ENCODE results near the gene IL10RA. TPM values are rescaled to one million over a fixed set of nuclear protein-coding genes. Genes with fewer than 3 reads are reported as not detected.
A peak's percentile ranks its signal among the peaks of the same experiment; 100 is the strongest.
"Not testable (repeated sequence)": the region's sequence is repeated elsewhere in the genome, so short reads cannot be mapped to it uniquely, and the experiment has no call there.

IL10RA gene
- total RNA-seq, 1 donor from 2014 or later, result not detected

DNA sequence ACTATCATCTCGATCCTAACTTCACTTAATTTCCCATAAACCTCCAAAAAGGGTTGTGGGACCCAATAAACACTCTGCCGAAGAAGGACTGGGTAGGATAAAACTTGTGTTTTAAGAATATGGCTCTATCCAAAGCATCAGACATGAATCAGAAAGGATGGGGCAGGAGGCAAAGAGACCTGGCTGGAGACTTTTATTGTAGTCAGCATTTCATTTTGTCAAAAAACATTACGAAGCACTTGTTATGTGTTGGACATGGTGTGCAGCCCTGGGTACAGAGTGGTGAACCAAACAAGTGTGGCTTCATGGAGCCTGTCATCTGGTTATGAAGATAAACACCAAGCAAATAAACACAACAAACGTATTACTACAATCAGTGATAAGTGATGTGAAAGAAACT is 17.3 kb downstream of the IL10RA start:
- Histone ChIP-seq H3K27me3 (ENCODE audit: control insufficient read depth, insufficient read depth, low read length) (no peaks in the 10 kb centered on the region), H3K4me3 (ENCODE audit: low read depth, low read length) (no peak overlapping the region), H3K36me3 (ENCODE audit: control insufficient read depth, insufficient read depth, low read length) (no peaks in the 10 kb centered on the region)
- TF ChIP-seq, protein P1, sequence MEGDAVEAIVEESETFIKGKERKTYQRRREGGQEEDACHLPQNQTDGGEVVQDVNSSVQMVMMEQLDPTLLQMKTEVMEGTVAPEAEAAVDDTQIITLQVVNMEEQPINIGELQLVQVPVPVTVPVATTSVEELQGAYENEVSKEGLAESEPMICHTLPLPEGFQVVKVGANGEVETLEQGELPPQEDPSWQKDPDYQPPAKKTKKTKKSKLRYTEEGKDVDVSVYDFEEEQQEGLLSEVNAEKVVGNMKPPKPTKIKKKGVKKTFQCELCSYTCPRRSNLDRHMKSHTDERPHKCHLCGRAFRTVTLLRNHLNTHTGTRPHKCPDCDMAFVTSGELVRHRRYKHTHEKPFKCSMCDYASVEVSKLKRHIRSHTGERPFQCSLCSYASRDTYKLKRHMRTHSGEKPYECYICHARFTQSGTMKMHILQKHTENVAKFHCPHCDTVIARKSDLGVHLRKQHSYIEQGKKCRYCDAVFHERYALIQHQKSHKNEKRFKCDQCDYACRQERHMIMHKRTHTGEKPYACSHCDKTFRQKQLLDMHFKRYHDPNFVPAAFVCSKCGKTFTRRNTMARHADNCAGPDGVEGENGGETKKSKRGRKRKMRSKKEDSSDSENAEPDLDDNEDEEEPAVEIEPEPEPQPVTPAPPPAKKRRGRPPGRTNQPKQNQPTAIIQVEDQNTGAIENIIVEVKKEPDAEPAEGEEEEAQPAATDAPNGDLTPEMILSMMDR (IDR thresholded peaks at IDR 0.05; ENCODE audit: insufficient read depth, low read length, severe bottlenecking), result no peak
- no peak for FAIRE-seq
- no peak for DNase-seq (ENCODE audit: low read depth)

DNA sequence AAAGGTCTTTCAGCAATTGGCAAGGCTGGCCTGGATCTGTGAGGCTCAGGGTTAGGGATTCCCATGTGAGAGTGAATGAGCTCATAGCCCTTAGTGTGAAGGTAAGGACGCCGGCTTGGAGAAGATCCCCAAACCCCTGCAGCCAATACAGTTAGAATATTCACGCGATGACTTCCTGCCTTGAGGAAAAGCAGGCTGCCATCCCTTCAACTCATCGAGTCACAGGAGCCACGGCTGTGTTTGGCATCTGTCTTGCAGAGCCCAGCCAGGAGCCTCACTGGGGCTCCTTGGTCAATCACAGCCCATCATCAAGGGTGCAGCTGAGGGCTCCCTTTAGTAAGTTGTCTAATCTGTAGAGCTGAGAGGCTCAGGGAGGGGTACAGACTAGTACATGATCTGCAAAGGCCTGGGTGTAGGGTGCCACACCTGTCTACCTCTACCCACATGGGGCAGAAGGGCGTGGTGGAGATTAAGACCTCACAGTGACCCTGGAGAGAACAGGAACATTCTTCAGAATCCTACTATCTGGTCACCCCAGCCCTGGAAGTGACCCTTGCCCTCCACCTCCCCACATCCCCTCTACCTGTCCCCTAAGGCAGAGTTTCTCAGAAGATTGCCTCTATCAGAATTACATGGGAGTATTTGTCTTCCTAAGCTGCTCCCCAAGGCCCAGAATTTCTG is 18.5 kb downstream of the IL10RA start:
- FAIRE-seq, result no peak
- no peaks in the 10 kb centered on the region for H3K36me3 ChIP-seq (ENCODE audit: control insufficient read depth, insufficient read depth, low read length)
- TF ChIP-seq, protein P1 (IDR thresholded peaks at IDR 0.05; ENCODE audit: insufficient read depth, low read length, severe bottlenecking), result no peak
- H3K27me3 ChIP-seq (ENCODE audit: control insufficient read depth, insufficient read depth, low read length), result peaks cover 1% of the 10 kb centered on the region
- no peak overlapping the region for H3K4me3 ChIP-seq (ENCODE audit: low read depth, low read length)
- no peak for DNase-seq (ENCODE audit: low read depth)

DNA sequence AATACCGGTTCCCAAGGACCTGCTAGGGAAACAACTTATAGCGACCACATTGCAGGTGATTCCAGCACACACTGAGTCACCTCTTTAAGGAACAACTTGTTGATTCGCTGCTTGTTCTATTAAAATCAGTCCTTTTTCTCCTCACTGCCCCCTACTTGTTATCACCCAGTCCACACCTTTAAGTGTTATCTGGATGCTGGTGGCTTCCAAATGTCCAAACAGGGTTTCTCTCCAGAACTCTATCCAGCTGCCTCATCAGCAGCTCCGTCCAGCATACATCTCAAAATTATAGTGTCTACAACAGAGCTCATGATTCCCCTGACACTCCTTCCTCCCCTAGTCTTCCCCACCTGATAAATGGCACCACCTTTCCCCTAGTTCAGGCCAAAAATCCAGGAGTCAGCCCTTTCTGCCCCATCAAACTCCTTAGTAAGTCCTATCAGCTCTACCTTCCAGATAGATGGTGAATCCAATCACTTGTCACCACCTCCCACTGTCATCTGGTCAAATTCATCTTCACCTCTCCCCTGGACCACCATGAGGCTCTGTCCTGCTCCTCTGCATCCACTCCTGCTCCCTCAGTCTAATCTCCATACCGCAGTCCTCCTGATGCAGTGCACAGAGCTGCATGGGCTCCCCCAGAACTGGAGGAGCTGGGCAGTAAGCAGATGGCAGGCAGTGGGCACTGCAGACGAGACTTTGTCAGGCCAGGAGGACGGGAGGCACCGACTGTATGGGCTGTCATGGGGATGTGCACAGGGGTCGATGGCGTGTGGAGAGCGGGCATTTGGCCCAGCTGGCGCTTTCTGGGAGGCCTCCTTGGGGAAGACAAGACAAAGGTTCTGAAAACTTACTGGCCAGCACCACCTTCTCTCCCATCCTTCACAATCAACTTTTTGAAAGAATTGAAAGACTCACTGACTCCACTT is 19.3 kb downstream of the IL10RA start:
- Histone ChIP-seq H3K36me3 (ENCODE audit: control insufficient read depth, insufficient read depth, low read length) (no peaks in the 10 kb centered on the region), H3K27me3 (ENCODE audit: control insufficient read depth, insufficient read depth, low read length) (peaks cover 2% of the 10 kb centered on the region), H3K4me3 (ENCODE audit: low read depth, low read length) (no peak overlapping the region)
- no peak for FAIRE-seq
- TF ChIP-seq, protein P1 (IDR thresholded peaks at IDR 0.05; ENCODE audit: insufficient read depth, low read length, severe bottlenecking), result no peak
- peak; percentile 14 for DNase-seq (ENCODE audit: low read depth)

DNA sequence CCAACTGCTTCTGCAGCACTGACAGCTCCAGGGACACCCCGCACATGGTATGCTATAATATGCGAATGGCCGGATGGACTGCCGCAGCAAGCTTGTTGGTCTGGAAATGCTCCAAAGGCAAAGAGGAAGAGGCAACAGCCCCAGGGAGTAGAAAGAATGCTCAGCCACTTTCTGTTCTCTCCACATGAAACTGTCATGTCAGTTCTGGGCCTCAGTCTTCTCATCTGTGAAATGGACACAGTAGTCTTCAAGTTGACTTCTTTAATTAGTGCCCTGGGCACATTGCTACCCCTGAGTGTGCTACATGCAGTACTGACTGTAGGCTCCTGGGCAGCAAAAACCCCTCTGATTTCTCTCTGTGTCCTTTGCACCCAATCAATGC is 19.9 kb downstream of the IL10RA start:
- no peak for FAIRE-seq
- Histone ChIP-seq H3K27me3 (ENCODE audit: control insufficient read depth, insufficient read depth, low read length) (peaks cover 2% of the 10 kb centered on the region), H3K36me3 (ENCODE audit: control insufficient read depth, insufficient read depth, low read length) (no peaks in the 10 kb centered on the region), H3K4me3 (ENCODE audit: low read depth, low read length) (no peak overlapping the region)
- no peak for DNase-seq (ENCODE audit: low read depth)
- TF ChIP-seq, protein P1 (IDR thresholded peaks at IDR 0.05; ENCODE audit: insufficient read depth, low read length, severe bottlenecking), result no peak

DNA sequence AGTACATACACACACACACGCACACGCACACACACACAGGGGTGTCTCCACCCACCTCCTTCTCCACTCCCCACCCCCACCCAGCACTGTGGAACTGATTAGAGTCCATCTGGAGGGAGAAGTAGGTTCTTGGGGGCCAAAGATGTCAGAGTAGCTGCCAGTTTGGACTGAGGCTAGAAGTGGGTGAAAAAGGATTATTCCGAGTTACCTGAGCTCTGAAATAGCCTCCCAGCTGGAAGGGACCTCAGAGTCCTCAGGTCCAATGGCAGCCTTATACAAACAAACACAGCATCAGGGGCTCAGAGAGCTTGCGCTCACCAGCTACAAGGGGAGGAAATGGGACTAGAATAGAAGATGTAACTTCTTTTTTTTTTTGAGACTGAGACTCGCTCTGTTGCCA is 20.8 kb downstream of the IL10RA start:
- peaks cover 2% of the 10 kb centered on the region for H3K27me3 ChIP-seq (ENCODE audit: control insufficient read depth, insufficient read depth, low read length)
- DNase-seq (ENCODE audit: low read depth), result no peak
- FAIRE-seq, result no peak

DNA sequence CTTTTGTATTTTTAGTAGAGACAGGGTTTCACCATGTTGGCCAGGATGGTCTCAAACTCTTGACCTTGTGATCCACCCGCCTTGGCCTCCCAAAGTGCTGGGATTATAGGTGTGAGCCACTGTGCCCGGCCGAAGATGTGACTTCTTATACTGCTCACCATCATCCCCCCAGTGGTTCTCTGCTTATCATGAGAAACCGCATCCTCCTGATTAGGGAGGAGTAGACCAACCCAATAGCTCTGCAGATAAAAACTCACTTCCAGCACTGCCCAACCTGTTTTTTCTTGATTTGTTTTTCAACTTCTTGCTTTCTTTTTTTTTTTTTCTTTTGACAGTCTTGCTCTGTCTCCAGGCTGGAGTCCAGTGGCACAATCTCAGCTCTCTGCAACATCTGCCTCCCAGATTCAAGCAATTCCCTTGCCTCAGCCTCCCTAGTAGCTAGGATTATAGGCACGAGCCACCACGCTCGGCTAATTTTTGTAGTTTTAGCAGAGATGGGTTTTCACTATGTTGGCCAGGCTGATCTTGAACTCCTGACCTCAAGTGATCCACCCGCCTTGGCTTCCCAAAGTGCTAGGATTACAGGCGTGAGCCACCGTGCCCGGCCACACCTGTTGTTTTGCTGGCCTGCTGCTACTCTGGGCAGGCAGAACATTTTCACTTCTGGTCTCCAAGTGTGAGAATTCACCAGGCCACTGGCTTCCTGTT is 21.5 kb downstream of the IL10RA start:
- not testable (repeated sequence) for H3K4me3 ChIP-seq (ENCODE audit: low read depth, low read length); FAIRE-seq; DNase-seq (ENCODE audit: low read depth); H3K36me3 ChIP-seq (ENCODE audit: control insufficient read depth, insufficient read depth, low read length); H3K27me3 ChIP-seq (ENCODE audit: control insufficient read depth, insufficient read depth, low read length)

More for the DNA sequence above, 20.8 kb downstream of the IL10RA start:
- TF ChIP-seq, protein P1 (IDR thresholded peaks at IDR 0.05; ENCODE audit: insufficient read depth, low read length, severe bottlenecking), result no peak
- H3K36me3 ChIP-seq (ENCODE audit: control insufficient read depth, insufficient read depth, low read length), result no peaks in the 10 kb centered on the region
- H3K4me3 ChIP-seq (ENCODE audit: low read depth, low read length), result no peak overlapping the region

Measured in bronchial epithelial cell (primary cell).